NCI-H2227 (cell line): ENCODE data around the gene CYP4F22.

Source experiments
- DNase-seq: peaks from one replicate; lab custom pipeline; 2025; ENCODE audit not compliant: unreplicated experiment; lab: John Stamatoyannopoulos, UW

Gene CYP4F22

DNA sequence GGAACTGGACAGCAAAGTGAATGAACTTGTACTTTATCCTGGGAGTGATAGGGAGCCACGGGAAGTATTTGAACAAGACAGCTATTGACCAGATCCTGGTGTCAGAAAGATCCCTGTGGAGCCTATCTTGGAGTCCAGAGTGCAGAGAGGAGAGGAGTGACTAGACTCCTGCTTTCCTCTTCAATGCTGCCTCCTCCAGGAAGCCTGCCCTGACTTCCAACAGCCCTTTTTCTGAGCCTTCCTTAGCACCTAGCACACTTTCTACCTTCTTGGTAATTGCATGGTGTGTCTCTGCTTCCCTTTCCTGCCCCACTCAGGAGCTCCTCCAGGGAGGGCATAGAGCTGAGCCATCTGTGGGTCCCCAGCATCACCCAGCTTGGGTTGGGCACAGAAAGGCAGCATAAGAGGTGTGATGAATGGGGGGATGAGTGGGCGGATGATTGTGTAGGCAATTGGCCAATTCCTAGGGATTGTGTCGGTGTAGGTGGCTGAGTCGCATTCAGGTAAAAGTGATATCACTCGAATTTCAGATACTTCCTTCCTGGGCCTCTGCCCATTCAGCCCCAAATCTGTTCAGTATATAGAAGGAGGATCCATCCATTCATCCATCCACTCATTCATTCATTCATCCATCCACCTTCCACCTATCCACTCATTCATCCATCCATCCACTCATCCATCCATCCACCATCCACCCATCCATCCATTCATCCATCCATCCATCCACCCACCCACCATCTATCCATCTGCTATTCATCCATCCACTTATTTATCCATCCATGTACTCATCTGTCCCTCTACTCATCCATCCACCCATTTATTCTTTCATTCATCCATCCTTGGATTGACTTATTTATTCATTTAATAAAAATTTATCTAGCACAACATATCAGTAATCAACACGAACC, 26.9 kb downstream of the CYP4F22 start:
- no peak for DNase-seq

DNA sequence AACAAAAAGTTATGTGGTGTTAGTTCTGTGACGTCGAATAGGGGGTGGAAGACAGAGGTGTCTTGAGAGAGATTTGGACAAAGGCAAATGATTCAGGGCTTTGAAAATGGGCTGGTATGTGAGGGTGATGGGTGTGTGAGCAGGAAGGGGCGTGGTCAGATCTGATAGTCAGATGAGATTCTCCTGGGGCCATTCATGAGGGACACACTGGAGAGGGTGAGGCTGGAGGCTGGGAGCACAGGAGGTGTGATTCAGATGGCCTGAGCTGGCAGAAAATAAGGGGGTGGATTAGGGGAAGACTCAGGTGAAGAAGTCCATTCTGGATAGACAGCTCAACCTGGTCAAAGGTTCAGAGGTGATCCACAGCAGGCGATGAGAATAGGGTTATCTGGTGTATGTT, 28.0 kb downstream of the CYP4F22 start:
- no peak for DNase-seq

DNA sequence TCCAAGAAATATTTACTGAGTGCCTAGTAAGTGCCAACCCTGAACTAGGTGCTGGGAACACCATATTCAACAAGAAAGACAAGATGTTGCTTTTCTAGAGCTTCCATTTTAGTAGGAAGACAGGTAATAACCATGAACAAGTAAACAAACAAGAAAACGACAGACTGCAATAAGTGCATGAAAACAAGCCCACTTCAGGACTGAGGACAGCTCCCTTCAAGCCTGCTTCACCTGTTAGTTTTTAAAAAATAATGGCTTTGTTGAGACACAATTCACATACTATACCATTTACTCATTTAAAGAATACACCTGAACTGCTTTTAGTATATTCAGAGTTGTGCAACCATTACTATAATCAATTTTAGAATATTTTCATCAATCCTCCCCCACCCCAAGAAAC, 30.4 kb downstream of the CYP4F22 start:
- no peak for DNase-seq

DNA sequence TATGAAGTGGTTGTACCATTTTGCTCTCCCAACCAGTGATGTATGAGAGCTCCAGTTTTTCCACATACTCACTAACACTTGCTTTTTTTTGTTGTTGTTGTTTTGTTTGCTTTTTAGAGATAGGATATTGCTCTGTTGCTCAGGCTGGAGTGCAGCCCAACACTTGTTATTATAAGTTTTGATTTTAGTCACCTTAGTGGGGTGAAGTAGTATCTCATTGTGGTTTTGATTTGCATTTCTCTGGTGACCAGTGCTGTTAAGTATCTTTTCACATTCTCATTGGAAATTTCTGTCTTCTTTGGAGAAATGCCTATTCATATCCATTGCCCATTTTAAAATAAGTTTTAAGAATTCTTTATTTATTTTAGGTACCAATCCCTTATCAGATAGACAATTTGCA, 31.3 kb downstream of the CYP4F22 start:
- DNase-seq = no peak

DNA sequence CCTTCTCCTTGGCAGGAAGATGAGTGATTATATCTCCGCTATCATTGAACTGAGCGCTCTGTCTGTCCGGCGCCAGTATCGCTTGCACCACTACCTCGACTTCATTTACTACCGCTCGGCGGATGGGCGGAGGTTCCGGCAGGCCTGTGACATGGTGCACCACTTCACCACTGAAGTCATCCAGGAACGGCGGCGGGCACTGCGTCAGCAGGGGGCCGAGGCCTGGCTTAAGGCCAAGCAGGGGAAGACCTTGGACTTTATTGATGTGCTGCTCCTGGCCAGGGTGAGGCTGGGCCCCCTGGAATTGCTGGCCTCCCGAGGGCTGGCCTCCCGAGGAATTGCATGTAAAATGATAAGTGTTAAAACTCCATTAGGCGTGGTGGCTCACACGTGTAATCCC, 32.1 kb downstream of the CYP4F22 start:
- no peak for DNase-seq

DNA sequence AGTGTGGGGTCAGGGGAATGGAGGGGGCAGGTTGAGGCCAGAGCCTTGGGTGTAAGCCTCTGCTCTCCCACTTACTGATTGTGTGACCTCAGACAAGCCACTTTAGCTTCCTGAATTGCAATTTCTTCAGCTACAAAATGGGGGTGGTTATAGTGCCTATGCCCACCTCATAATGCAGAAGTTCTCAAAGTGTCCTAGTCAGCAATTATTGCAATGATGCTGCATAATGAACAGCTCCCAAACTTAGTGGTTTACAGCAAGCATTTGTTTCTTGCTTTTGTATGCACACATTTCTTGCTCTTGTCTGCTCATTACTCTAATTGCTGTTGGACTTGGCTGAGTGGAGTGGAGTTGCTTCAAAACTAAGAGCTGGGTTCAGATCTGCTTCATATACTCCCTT, 36.0 kb downstream of the CYP4F22 start:
- DNase-seq = no peak

DNA sequence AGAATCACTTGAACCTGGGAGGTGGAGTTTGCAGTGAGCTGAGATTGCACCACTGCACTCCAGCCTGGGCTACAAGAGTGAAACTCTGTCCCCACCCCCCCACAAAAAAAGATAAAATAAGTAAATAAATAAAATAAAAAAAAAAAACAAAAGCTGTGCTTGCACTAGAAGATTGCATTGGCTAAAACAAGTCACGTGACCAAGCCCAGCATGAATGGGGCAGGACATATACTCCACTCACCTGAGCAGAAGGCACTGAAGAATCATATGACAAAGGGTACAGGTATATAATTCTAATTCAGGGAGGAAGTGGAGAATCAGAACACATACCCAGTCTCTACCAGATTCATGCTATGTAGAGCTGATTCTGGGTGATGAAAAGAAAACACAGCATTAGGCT, 36.6 kb downstream of the CYP4F22 start:
- DNase-seq = no peak

DNA sequence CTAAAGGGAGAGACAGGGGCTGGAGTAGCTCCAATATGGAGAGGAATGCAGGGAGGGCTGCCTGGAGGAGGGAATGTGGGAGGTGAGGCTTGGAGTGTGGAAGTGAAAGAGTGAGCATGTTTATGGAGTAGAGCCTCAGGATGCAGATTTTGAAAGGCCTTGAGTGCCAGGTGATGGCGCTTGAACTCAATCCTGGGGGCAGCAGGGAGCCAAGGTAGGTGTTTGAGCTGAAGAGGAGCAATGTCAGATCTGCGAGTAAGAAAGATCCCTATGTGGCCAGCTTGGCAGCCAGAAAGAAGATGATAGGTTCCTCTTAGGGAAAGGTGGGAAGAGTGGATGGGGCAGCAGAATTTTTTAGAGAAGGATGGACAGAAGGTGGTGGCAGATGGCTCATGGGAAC, 40.3 kb downstream of the CYP4F22 start:
- no peak for DNase-seq

DNA sequence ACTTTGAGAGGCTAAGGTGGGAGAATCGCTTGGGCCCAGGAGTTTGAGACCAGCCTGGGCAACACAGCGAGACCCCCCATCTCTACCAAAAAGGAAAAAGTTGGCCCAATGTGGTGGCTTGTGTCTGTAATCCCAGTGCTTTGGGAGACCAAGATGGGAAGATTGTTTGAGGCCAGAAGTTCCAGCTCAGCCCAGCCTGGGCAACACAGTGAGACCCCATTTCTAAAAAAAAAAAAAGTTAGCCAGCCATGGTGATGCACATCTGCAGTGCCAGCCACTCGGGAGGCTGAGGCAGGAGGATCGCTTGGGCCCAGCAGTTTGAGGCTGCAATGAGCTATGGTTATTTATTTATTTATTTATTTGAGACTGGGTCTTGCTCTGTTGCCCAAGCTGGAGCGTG, 41.3 kb downstream of the CYP4F22 start:
- no peak for DNase-seq

DNA sequence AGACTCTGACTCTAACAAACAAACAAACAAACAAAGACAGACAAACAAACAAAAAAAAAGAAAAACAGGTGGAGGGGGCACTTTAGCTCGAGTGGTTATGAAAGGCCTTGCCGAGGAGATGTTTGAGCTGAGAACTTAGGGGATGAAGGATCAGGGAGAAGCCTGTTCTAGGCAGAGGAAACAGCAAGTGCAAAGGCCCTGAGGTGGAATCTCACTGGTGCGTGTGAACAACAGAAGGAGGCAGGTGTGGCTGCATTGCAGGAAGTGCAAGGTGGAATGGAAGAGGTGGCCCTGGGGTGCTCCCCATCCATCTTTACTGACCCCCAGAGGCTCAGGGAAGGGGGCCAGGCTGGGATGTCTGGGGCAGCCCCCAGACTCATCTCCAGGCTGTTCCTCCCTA, 41.9 kb downstream of the CYP4F22 start:
- DNase-seq = no peak

DNA sequence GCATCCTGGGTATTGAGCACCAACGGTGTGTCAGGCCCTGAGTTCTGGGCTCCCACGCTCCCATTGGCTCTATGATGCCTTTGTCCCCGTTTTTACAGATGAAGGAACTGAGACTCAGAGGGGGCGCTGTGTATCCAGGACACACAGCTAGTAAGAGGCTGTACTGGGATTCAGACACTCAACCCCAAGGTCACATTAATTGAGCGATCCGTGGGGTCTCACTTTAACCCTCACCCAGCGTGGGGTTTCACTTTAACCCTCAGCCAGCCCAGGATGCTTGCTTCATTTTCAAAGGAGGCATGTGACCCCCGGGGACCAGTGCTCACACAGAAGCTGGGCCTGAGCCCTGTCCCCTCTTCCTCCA, 42.6 kb downstream of the CYP4F22 start:
- DNase-seq = no peak

DNA sequence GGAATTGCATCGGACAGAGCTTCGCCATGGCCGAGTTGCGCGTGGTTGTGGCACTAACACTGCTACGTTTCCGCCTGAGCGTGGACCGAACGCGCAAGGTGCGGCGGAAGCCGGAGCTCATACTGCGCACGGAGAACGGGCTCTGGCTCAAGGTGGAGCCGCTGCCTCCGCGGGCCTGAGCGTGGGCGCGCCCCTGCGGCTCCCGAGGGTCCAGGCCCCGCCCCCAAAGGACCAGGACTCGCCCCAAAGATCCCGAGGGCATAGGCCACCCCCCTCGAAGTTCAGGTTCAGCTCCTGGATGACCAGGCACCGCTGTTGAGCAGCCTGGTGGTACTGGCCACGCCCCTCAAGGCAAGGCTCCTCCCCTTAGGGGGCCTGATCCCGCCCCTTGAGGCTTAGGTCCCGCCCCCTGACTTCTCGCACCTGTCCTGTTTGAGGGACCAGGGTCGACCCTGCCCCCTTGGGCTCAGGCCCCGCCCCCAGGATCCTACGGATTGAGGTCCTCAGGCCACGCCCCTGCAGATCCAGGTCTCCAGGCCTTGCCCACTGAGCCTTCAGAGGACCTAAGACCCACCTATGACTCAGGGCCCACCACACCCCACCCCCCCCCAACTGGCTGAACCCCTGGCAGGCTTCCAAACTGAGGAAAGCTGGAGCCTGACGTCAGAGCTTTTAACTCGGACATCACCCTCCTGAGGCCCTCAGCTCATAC, 43.1 kb downstream of the CYP4F22 start:
- DNase-seq = peak; percentile 24

DNA sequence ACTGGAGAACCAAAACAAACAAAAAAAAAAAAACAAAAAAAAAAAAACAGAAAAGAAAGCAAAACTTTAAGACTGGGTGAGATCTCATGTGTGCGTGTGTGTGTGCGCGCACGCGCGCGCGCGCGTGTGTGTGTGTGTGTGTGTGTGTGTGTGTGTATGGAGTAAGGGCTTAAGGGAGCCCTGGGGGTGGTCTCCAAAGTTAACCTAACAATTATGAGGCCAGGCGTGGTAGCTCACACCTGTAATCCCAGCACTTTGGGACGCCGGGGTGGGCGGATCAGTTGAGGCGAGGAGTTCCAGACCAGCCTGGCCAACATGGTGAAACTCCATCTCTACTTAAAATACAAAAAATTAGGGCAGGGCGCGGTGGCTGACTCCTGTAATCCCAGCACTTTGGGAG, 46.7 kb downstream of the CYP4F22 start:
- no peak for DNase-seq

DNA sequence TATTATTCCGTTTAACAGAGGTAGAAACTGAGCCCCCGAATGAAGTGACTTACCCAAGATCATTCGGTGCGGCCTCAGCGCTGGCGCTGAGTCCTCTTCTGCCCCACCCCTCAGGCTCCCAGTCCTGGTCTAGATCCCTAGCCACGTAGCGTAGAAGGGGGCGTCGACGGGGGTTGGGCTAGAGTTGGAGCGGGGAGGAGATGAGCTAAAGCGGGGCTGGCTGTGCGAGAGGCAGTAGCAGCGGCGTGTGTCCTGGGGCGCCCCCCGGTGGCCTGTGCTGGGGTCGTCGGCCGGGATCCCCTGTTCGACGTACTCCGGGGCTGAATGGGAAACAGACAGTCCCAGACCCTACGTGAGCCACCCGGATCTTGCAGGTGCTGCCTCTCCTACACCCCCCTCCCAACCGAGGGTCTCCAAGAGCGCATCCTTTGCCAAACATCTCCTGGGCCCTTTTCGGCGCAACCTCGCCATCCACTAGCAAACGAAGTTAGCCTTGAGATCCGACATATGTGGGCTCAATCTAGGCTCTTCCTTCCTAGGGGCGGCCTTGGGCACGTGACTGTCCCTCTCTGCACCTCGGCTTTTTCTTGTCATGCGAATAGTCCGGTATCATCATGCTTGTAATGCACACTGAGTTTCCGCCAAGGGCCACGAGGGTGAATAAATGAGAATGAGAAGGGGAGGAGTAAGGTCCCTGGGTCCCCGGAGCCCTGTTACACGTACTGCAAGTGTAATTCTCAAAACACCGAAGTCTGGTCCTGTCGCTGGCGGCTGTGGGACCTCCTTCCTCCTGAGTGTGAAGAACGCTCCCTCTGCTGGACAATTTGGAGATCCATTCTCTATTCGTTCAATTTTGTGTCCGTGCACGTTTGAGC, 47.7 kb downstream of the CYP4F22 start:
- DNase-seq = peak; percentile 89

DNA sequence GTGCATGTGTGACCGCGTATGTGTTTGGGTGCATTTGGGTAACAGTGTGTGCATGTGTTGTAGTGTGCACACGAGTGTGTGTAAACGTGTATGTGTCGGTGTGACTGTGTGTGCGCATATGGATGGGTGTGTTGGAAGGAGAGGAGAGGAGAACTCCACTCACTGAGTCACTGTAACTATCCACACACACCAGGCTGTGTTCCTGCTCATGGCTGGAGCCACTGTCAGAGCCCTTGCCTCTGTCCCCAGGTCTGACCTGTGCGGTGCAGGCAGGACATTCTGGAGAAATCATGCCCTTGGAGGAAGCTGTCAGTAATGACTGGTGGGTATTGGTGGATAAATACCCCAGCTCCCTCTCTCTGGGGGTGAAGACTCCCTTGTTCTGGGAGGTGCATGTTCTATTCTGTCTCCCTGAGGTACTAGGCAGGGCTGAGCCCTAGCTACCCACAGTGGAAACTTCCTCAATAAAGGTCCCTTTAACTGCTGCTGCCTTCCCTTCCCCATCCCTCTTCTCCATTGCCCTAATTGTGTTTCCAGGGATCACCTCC, 48.4 kb downstream of the CYP4F22 start:
- no peak for DNase-seq

DNA sequence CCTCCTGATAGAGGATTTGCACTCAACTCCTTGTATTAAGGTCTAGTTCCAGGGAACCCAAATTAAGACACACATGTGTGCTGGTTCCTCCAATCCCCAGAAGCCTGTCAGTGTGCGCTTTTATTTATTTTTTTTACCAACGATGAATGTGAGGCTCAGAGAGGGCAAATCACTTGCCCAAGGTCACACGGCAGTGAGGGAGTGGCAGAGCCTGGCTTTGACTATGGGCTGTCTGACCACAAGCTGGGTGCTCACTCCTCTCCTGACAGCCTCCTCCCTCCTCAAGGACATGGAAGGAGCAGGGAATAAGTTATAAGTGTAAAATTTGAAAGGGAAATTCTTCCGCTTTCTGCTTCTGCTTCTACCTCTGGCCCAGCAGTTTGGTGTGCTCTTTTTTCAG, 48.9 kb downstream of the CYP4F22 start:
- DNase-seq = no peak

DNA sequence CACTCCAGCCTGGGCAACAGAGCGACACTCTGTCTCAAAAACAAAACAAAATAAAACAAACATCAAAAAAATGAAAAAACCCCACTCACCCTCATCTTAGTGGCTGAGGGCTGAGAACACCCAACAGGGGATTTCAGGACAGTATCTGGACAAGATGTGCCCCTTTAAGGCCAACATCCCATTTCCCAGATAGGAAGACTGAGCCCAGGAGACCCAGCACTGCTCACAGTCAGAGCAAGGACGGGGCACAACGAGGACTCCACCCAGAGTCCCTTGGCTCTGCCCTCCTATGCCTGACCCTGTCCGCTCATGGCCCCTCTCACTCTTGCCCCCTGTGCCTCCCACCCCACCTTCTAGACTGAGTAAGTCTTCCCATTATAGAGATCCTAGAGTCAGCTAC, 53.8 kb downstream of the CYP4F22 start:
- no peak for DNase-seq

DNA sequence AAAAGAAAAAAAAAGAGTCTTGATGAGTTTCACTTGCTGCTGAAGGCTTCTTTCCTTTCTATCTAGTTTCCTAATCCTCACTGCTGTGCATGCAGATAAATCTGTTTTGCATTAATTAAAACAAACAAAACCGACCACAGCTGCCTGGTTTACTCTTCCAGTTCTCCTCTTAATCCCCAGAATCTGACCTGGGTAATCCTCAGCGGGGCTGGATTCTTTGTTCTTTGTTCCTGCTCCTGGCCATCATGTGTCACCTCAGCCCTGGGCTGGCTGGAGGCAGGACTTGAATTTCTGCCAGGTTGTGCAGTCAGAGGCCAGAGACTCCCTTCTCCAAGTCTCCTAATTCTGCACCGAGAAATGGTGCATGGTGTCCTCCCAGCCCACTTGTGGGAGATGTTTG, 54.5 kb downstream of the CYP4F22 start:
- DNase-seq = no peak

DNA sequence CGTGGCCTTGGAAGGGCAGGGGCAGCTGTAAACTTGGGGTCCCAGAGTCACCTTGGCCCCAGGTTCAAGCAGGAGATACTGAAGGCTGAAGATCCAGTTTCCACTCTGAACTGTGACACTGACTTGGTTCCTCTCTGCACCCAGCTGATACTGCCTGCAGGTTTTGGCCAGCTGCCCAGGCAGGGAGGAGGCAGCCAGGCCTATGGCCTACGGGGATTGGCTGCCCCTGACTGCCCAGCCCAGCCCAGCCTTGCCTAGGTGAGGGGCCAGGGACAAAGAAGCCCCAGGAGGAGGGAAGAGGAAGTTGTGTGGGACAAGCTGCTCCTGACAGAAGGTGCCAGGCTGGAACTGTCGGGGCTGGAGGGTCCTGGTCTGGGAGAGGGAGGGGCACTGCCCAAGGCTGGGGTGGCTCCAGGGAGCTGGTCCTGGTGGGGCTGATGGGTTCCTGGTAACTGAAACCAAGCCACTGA, 55.0 kb downstream of the CYP4F22 start:
- peak; percentile 22 for DNase-seq

DNA sequence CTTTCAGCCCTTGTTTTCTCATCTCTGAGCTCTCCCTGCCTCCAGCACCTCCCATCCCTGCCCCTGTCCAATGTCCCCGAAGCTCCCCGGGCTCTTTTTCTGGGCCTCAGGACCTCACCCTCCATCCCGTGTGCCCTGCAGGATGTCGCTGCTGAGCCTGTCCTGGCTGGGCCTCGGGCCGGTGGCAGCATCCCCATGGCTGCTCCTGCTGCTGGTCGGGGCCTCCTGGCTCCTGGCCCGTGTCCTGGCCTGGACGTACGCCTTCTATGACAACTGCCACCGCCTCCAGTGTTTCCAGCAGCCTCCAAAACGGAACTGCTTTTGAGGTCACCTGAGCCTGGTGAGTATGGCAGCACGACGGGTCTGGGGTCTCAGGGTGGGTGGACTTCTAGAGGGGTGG, 55.6 kb downstream of the CYP4F22 start:
- no peak for DNase-seq

DNA sequence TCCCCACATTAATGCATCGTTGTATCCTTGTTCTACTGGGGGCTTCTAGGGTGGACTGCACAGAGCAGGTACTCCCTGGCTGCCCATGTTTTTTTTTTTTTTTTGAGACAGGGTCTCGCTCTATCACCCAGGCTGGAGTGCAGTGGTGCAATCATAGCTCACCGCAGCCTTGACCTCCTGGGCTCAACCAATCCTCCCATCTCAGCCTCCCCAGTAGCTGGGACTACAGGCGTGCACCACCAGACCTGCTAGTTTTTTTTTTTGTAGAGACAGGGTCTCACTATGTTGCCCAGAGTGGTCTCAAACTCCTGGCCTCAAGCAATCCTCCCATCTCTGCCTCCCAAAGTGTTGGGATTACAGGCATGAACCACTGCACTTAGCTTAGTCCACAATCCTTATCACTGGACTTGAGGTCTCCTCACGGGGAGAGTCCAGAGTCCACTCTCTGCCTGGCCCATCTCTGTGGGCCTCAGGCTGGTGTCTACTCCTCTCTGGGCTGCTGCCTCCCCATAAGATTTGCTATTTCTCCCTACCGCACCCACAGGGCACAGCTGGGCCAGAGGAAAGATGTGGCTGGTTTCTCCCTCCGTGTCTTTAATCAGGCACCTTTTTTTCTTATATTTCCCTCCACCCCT, 56.3 kb downstream of the CYP4F22 start:
- no peak for DNase-seq
